ENCODE measurements around the gene ST3GAL4.

The ST3GAL4 gene

GRCh38 chr11:126411971-126412381, 56.5 kb downstream of the ST3GAL4 start:
- no peaks in the 10 kb centered on the region for H3K9me3 ChIP-seq (ENCODE audit: insufficient read depth, low read depth, low read length)
- no peaks in the 10 kb centered on the region for H4K20me1 ChIP-seq (ENCODE audit: insufficient read depth, low read length, poor library complexity, severe bottlenecking)
- H3K4me1 ChIP-seq (ENCODE audit: insufficient read depth, low read length, poor library complexity, severe bottlenecking): no peaks in the 10 kb centered on the region
- no peak overlapping the region for H3K4me2 ChIP-seq (ENCODE audit: low read depth, low read length, poor library complexity, severe bottlenecking)
- H3K27me3 ChIP-seq (ENCODE audit: insufficient read depth, low read length, poor library complexity, severe bottlenecking): no peaks in the 10 kb centered on the region
- H3K4me3 ChIP-seq (ENCODE audit: low read length, poor library complexity, severe bottlenecking): no peak overlapping the region
- no peaks in the 10 kb centered on the region; the same call in 1 of the 2 replicates for H3F3A ChIP-seq (ENCODE audit: low read depth)
- H3K79me2 ChIP-seq (ENCODE audit: insufficient read depth, low read length): no peaks in the 10 kb centered on the region
- TF ChIP-seq CTCF (conservative IDR thresholded peaks at IDR 0.05; ENCODE audit: low read length): no peak
- no peak overlapping the region for H2AFZ ChIP-seq (ENCODE audit: low read length)
- peaks cover 87% of the 10 kb centered on the region; the same call in 1 of the 2 replicates for H3K36me3 ChIP-seq (ENCODE audit: insufficient read depth, low read length)
- no peak overlapping the region for H3K9ac ChIP-seq (ENCODE audit: low read depth, low read length, poor library complexity, severe bottlenecking)
- H3K9me2 ChIP-seq (replicated peaks; ENCODE audit: low read depth, low read length): no peaks in the 10 kb centered on the region

GRCh38 chr11:126413426-126413825, 57.9 kb downstream of the ST3GAL4 start:
- Histone ChIP-seq H3K36me3 (ENCODE audit: insufficient read depth, low read length) (peaks cover 77% of the 10 kb centered on the region; the same call in 1 of the 2 replicates), H3K27me3 (ENCODE audit: insufficient read depth, low read length, poor library complexity, severe bottlenecking) (no peaks in the 10 kb centered on the region), H3K4me1 (ENCODE audit: insufficient read depth, low read length, poor library complexity, severe bottlenecking) (no peaks in the 10 kb centered on the region), H4K20me1 (ENCODE audit: insufficient read depth, low read length, poor library complexity, severe bottlenecking) (no peaks in the 10 kb centered on the region), H3K79me2 (ENCODE audit: insufficient read depth, low read length) (no peaks in the 10 kb centered on the region), H3K9me2 (replicated peaks; ENCODE audit: low read depth, low read length) (no peaks in the 10 kb centered on the region), H3K4me3 (ENCODE audit: low read length, poor library complexity, severe bottlenecking) (no peak overlapping the region), H3K4me2 (ENCODE audit: low read depth, low read length, poor library complexity, severe bottlenecking) (no peak overlapping the region), H3K9ac (ENCODE audit: low read depth, low read length, poor library complexity, severe bottlenecking) (no peak overlapping the region), H3F3A (ENCODE audit: low read depth) (no peaks in the 10 kb centered on the region; the same call in 1 of the 2 replicates), H2AFZ (ENCODE audit: low read length) (no peak overlapping the region), H3K9me3 (ENCODE audit: insufficient read depth, low read depth, low read length) (no peaks in the 10 kb centered on the region)
- no peak for TF ChIP-seq CTCF (conservative IDR thresholded peaks at IDR 0.05; ENCODE audit: low read length)
- no peak for TF ChIP-seq EZH2phosphoT487 (IDR thresholded peaks at IDR 0.05; ENCODE audit: borderline replicate concordance)

- H3K9ac ChIP-seq (ENCODE audit: low read depth, low read length, poor library complexity, severe bottlenecking): no peak overlapping the region
- no peaks in the 10 kb centered on the region; the same call in 1 of the 2 replicates for H3F3A ChIP-seq (ENCODE audit: low read depth)
- H3K79me2 ChIP-seq (ENCODE audit: insufficient read depth, low read length): no peaks in the 10 kb centered on the region
- TF ChIP-seq CTCF (conservative IDR thresholded peaks at IDR 0.05; ENCODE audit: low read length) (no peak), EZH2phosphoT487 (IDR thresholded peaks at IDR 0.05; ENCODE audit: borderline replicate concordance) (no peak)
- H3K9me3 ChIP-seq (ENCODE audit: insufficient read depth, low read depth, low read length): no peaks in the 10 kb centered on the region
- no peaks in the 10 kb centered on the region for H3K4me1 ChIP-seq (ENCODE audit: insufficient read depth, low read length, poor library complexity, severe bottlenecking)
- no peak overlapping the region for H3K4me2 ChIP-seq (ENCODE audit: low read depth, low read length, poor library complexity, severe bottlenecking)
- no peak overlapping the region for H2AFZ ChIP-seq (ENCODE audit: low read length)
- H3K27me3 ChIP-seq (ENCODE audit: insufficient read depth, low read length, poor library complexity, severe bottlenecking): no peaks in the 10 kb centered on the region
- peaks cover 72% of the 10 kb centered on the region; the same call in 1 of the 2 replicates for H3K36me3 ChIP-seq (ENCODE audit: insufficient read depth, low read length)
- H4K20me1 ChIP-seq (ENCODE audit: insufficient read depth, low read length, poor library complexity, severe bottlenecking): no peaks in the 10 kb centered on the region
- no peak overlapping the region for H3K4me3 ChIP-seq (ENCODE audit: low read length, poor library complexity, severe bottlenecking)
- H3K9me2 ChIP-seq (replicated peaks; ENCODE audit: low read depth, low read length): no peaks in the 10 kb centered on the region
These were observed 58.4 kb downstream of the ST3GAL4 start for GRCh38 chr11:126413843-126414405.
